Measurements from ENCODE around the gene GPATCH8. TPM values are rescaled to one million over a fixed set of nuclear protein-coding genes. Genes with fewer than 3 reads are reported as not detected.

The GPATCH8 gene
- total and polyA plus RNA-seq, 2 of the 8 experiments (the other 6 are each of a cell fraction or from before 2014, with no cell fraction given) = 20.5 to 58.1 TPM

- Histone ChIP-seq H3K18ac (ENCODE audit: extremely low read depth, low read length) (no peak overlapping the region), H3K4ac (replicated peaks; ENCODE audit: insufficient read length, low read depth, low read length) (no peak overlapping the region), H3K27me3 (replicated peaks in 1 of 4; ENCODE audit: control insufficient read depth in 3 of 4, extremely low read depth in 1 of 4, insufficient read depth in 3 of 4, low read length in 3 of 4) (no peaks in the 10 kb centered on the region), H3K4me2 (ENCODE audit: insufficient read depth in 1 of 2, low read depth in 2 of 2, low read length in 2 of 2) (no peak overlapping the region), H3K23me2 (ENCODE audit: low read depth, low read length) (no peaks in the 10 kb centered on the region), H2BK120ac (replicated peaks; ENCODE audit: low read depth, low read length) (no peak overlapping the region), H3K14ac (ENCODE audit: insufficient read length) (no peak overlapping the region), H4K91ac (replicated peaks; ENCODE audit: insufficient read length, low read length) (no peak overlapping the region), H3K23ac (ENCODE audit: insufficient read length) (no peak overlapping the region), H4K20me1 (replicated peaks in 1 of 2; ENCODE audit: control insufficient read depth in 1 of 2, insufficient read depth in 2 of 2, low read length in 2 of 2) (peaks cover 0 to 7% of the 10 kb centered on the region in 2 experiments), H3K79me1 (ENCODE audit: low read depth, low read length) (peaks cover 3% of the 10 kb centered on the region; the same call in 1 of the 2 replicates), H2AK5ac (ENCODE audit: low read depth, low read length) (no peak overlapping the region), H4K8ac (ENCODE audit: extremely low read depth, insufficient read depth, low read length) (no peak overlapping the region), H3K9me3 (ENCODE audit: insufficient read depth in 2 of 2, low read depth in 1 of 2, low read length in 1 of 2) (no peaks in the 10 kb centered on the region), H2BK5ac (ENCODE audit: low read depth, low read length) (no peak overlapping the region), H3K36me3 (ENCODE audit: control insufficient read depth in 2 of 4, insufficient read depth in 4 of 4, low read length in 3 of 4) (no peaks in the 10 kb centered on the region), H3K56ac (replicated peaks; ENCODE audit: insufficient read length, low read depth, low read length) (no peak overlapping the region), H3K4me3 (ENCODE audit: extremely low read depth in 1 of 4, insufficient read depth in 2 of 4, low read depth in 3 of 4, low read length in 4 of 4) (no peak overlapping the region), H2BK20ac (ENCODE audit: low read length) (no peak overlapping the region), H3K27ac (ENCODE audit: low read depth, low read length) (no peak overlapping the region), H2BK12ac (ENCODE audit: low read depth, low read length) (no peak overlapping the region), H2AFZ (ENCODE audit: low read length) (no peak overlapping the region), H4K5ac (ENCODE audit: insufficient read length, low read depth, low read length) (no peak overlapping the region), H3K4me1 (replicated peaks in 1 of 4; ENCODE audit: control insufficient read depth in 3 of 4, insufficient read depth in 4 of 4, low read length in 3 of 4) (no peaks in the 10 kb centered on the region), H3K79me2 (ENCODE audit: control insufficient read depth in 1 of 2, insufficient read depth in 2 of 2, low read length in 2 of 2) (peaks cover 0 to 14% of the 10 kb centered on the region in 2 experiments; a peak in 2 of 4 replicates), H3K9ac (replicated peaks in 1 of 4; ENCODE audit: extremely low read depth in 1 of 4, low read depth in 3 of 4, low read length in 3 of 4) (no peak overlapping the region), H2BK15ac (ENCODE audit: low read length) (no peak overlapping the region)
- DNase-seq (ENCODE audit: low read depth in 1 of 2, low spot score in 2 of 2) (no peak), FAIRE-seq (no peak)
- POLR2A ChIA-PET (ENCODE audit: partially characterized antibody) = no interaction called here
- TF ChIP-seq E2F6 (IDR thresholded peaks at IDR 0.05) (no peak), RAD21 (IDR thresholded peaks at IDR 0.05 in 1 of 2, conservative IDR thresholded peaks at IDR 0.05 in 1 of 2; ENCODE audit: low read depth in 2 of 2, low read length in 2 of 2) (no peak), NRF1 (IDR thresholded peaks at IDR 0.05; ENCODE audit: low read depth, low read length) (no peak), CHD1 (IDR thresholded peaks at IDR 0.05; ENCODE audit: low read depth, low read length) (no peak), SAP30 (IDR thresholded peaks at IDR 0.05; ENCODE audit: insufficient read depth, insufficient replicate concordance, low read length) (no peak), GTF2F1 (IDR thresholded peaks at IDR 0.05; ENCODE audit: borderline replicate concordance, low read depth, low read length) (no peak), RXRA (IDR thresholded peaks at IDR 0.05; ENCODE audit: insufficient read depth, low read depth, low read length) (no peak), ASH2L (IDR thresholded peaks at IDR 0.05; ENCODE audit: low read length) (no peak), RNF2 (IDR thresholded peaks at IDR 0.05; ENCODE audit: borderline replicate concordance, low read depth, low read length, missing control alignments, poor library complexity, severe bottlenecking) (no peak), NANOG (IDR thresholded peaks at IDR 0.05; ENCODE audit: insufficient read depth, low read depth, low read length, poor library complexity, severe bottlenecking) (no peak), EGR1 (IDR thresholded peaks at IDR 0.05; ENCODE audit: borderline replicate concordance, low read depth, low read length) (no peak)
- WGBS, 2 experiments (ENCODE audit: extremely low coverage in 1 of 2, insufficient coverage in 1 of 2, insufficient read length in 1 of 2, insufficient replicate concordance in 2 of 2, low coverage in 1 of 2, low lambda C conversion rate in 2 of 2, missing lambda C conversion rate in 1 of 2) = no CpG with 5 or more reads among the region's 1 CpG
- CTCF ChIA-PET (ENCODE audit: partially characterized antibody) = interaction anchor here (0.7 to 1.0 kb wide), 3 partner anchors 39 to 75 kb away, joined by 3 read pairs; no protein-coding TSS in a partner anchor
These were observed 54.8 kb downstream of the GPATCH8 start for GRCh38 chr17:44448412-44448811.

Measured in H1 (cell line).